GM12878 (cell line): ENCODE data around the gene ADGRL3. TPM values are rescaled to one million over a fixed set of nuclear protein-coding genes. Genes with fewer than 3 reads are reported as not detected.

Source experiments
- ATAC-seq: fragments of 200-7000 bp; cut with Tn5 transposase; 3 replicates; pipeline ENCODE4 v1.9.1; 2020; ENCODE audit warnings: mild to moderate bottlenecking, moderate library complexity
- BruUV-seq: library from RNA; stranded (reverse); fragments of 400-500 nt; replicated peaks from 2 replicates; lab custom pipeline; 2021; lab: Mats Ljungman, UMichigan
- CTCF ChIA-PET: fragments of 300-600 bp; sonication (Branson Sonifier 250); formaldehyde crosslinking; extraction: SDS; loops from one replicate; lab custom pipeline; 2021; ENCODE audit warnings: inconsistent platforms; lab: Yijun Ruan, JAX
- POLR2A ChIA-PET: fragments of 350-600 bp; formaldehyde crosslinking; extraction: SDS; loops from one replicate; lab custom pipeline; 2021; ENCODE audit warnings: inconsistent platforms; lab: Charles Lee
- RAD21 ChIA-PET: fragments of 300-600 bp; sonication (Branson Sonifier 250); formaldehyde crosslinking; loops from one replicate; lab custom pipeline; 2023; ENCODE audit warnings: antibody characterized with exemption; ENCODE audit not compliant: unreplicated experiment; lab: Charles Lee
- SMC1A ChIA-PET: fragments of 300-600 bp; sonication (Branson Sonifier 250); formaldehyde crosslinking; loops from one replicate; lab custom pipeline; 2023; ENCODE audit not compliant: unreplicated experiment, uncharacterized antibody; lab: Charles Lee
- DNase-seq: peaks from one replicate; pipeline ENCODE4 v3.0.0-alpha.2; 2011; ENCODE audit warnings: low read depth, low spot score
- FAIRE-seq: peaks from 3 replicates; lab custom pipeline; 2011; peaks lifted over from hg19 to GRCh38; lab: Jason Lieb, UNC
- H2AFZ ChIP-seq: 2 replicates; pipeline ENCODE4 v1.6.0; 2011; ENCODE audit warnings: low read depth, low read length, control low read depth; ENCODE audit not compliant: control insufficient read depth
- H3K27ac ChIP-seq: 2 replicates; pipeline ENCODE4 v1.5.1; 2011; ENCODE audit warnings: control low read depth; ENCODE audit not compliant: control insufficient read depth, insufficient read depth
- H3K27me3 ChIP-seq, 2 experiments: replicated peaks in 1 of 2; 2 replicates each; pipeline versions ENCODE4 v1.6.0 to v1.6.1; 2011; ENCODE audit warnings: low read length in 1 of 2; ENCODE audit not compliant: control insufficient read depth in 2 of 2, insufficient read depth in 2 of 2
- H3K36me3 ChIP-seq, 2 experiments: 2 replicates each; pipeline ENCODE4 v1.5.1; 2011; ENCODE audit warnings: low read length in 1 of 2; ENCODE audit not compliant: control insufficient read depth in 2 of 2, insufficient read depth in 2 of 2
- H3K4me1 ChIP-seq: 2 replicates; pipeline ENCODE4 v1.6.1; 2011; ENCODE audit warnings: mild to moderate bottlenecking, low read length, moderate library complexity, mixed read lengths; ENCODE audit not compliant: control insufficient read depth, insufficient read depth
- H3K4me2 ChIP-seq: 2 replicates; pipeline ENCODE4 v1.6.0; 2011; ENCODE audit warnings: control low read depth; ENCODE audit not compliant: control insufficient read depth, insufficient read depth
- H3K4me3 ChIP-seq: fragments of 200-600 bp; sonication (generic); 2 replicates; pipeline ENCODE4 v1.5.1; 2016
- H3K79me2 ChIP-seq: 2 replicates; pipeline ENCODE4 v1.6.0; 2011; ENCODE audit warnings: low read length; ENCODE audit not compliant: control insufficient read depth, insufficient read depth
- H3K9ac ChIP-seq: 2 replicates; pipeline ENCODE4 v1.8.0; 2011; ENCODE audit warnings: low read length, control low read depth, mixed read lengths; ENCODE audit not compliant: control insufficient read depth, insufficient read depth
- H3K9me3 ChIP-seq: replicated peaks from 3 replicates; pipeline ENCODE4 v1.5.1; 2011; ENCODE audit warnings: mild to moderate bottlenecking, low read length; ENCODE audit not compliant: control insufficient read depth, insufficient read depth
- H4K20me1 ChIP-seq: 2 replicates; pipeline ENCODE4 v1.6.0; 2011; ENCODE audit not compliant: control insufficient read depth, insufficient read depth
- ASH2L ChIP-seq: fragments of 300-600, 200-600 bp; sonication (generic); IDR thresholded peaks from 2 replicates; pipeline ENCODE4 v1.6.1; 2017; ENCODE audit warnings: low read depth, mild to moderate bottlenecking, borderline replicate concordance
- KDM1A ChIP-seq: fragments of 200-600 bp; sonication (generic); IDR thresholded peaks from 2 replicates; pipeline ENCODE4 v1.6.1; 2016; ENCODE audit warnings: borderline replicate concordance
- PAX5 ChIP-seq: IDR thresholded peaks from 2 replicates; pipeline ENCODE4 v1.6.1; 2011; ENCODE audit warnings: low read depth, low read length, borderline replicate concordance
- SREBF1 ChIP-seq: IDR thresholded peaks from 2 replicates; pipeline ENCODE4 v1.6.1; 2012; ENCODE audit warnings: mild to moderate bottlenecking, low read length
- USF1 ChIP-seq: IDR thresholded peaks from 2 replicates; pipeline ENCODE4 v1.6.1; 2011; ENCODE audit warnings: borderline replicate concordance, low read depth, mild to moderate bottlenecking, moderate library complexity, mixed read lengths, low read length; ENCODE audit not compliant: insufficient read depth; ENCODE audit errors: extremely low read length
- ZNF207 ChIP-seq: fragments of 450-650 bp; IDR thresholded peaks from 2 replicates; pipeline ENCODE4 v1.6.1; 2014; ENCODE audit warnings: antibody characterized with exemption, mild to moderate bottlenecking, borderline replicate concordance
- WGBS: methylation state at CpG from one replicate; pipeline ENCODE4 v1.1.6; 2016; ENCODE audit warnings: low lambda C conversion rate; ENCODE audit not compliant: insufficient replicate concordance, insufficient coverage; ENCODE audit errors: missing lambda C conversion rate; 5-methylcytosine and 5-hydroxymethylcytosine counted together
- in situ Hi-C: fragments of 300-500 bp; cut with MboI; formaldehyde crosslinking; loops from 9 replicates; pipeline ENCODE4 v1.14.3; 2018; ENCODE audit warnings: mixed read lengths
- intact Hi-C: fragments of 100-400 bp; cut with micrococcal nuclease; formaldehyde crosslinking; loops from one replicate; pipeline ENCODE4 v1.14.2; 2022; ENCODE audit not compliant: unreplicated experiment
- polyA plus RNA-seq, 11 experiments: library from polyadenylated mRNA; depleted of rRNA in 4 of 11; unstranded in 6 of 11; stranded (reverse) in 5 of 11; fragments of >200 nt; fragmentation: Nextera tagmentation in 4 of 11; fragmentation: Illumina TruSeq in 1 of 11; extraction: Ambion mirVana in 4 of 11; extraction: Trizol in 1 of 11; gene quantifications; 1 replicate in 1 of 11; 2 replicates in 10 of 11; pipeline versions ENCODE4 v1.2.1 to v1.2.3, GENCODE V29; 2011 to 2016; ENCODE audit warnings: inconsistent platforms in 2 of 11, missing spikeins in 2 of 11, low read depth in 1 of 11
- total RNA-seq, 4 experiments: library from RNA; depleted of rRNA in 3 of 4; stranded (reverse); fragments of >200 nt in 3 of 4; fragmentation: Illumina TruSeq in 1 of 4; extraction: Trizol in 1 of 4; gene quantifications; 2 replicates each; pipeline versions ENCODE4 v1.2.1 to v1.2.3, GENCODE V29; 2013 to 2021
- TF ChIP-seq, protein P1 (sequence below): fragments of 450-650 bp; conservative IDR thresholded peaks from 2 replicates; pipeline ENCODE4 v1.6.1; 2017; ENCODE audit warnings: mild to moderate bottlenecking, moderate library complexity
- TF ChIP-seq, protein P2 (sequence below): IDR thresholded peaks from 2 replicates; pipeline ENCODE4 v1.6.1; 2012; ENCODE audit warnings: improper control_type of control experiment, low read depth, low read length; ENCODE audit not compliant: insufficient replicate concordance
- TF ChIP-seq, protein P3 (sequence below): fragments of 450-650 bp; IDR thresholded peaks from 2 replicates; pipeline ENCODE4 v1.6.1; 2016; ENCODE audit warnings: mild to moderate bottlenecking
- TF ChIP-seq, protein P4 (sequence below): fragments of 450-650 bp; IDR thresholded peaks from 2 replicates; pipeline ENCODE4 v1.6.1; 2017; ENCODE audit warnings: low read depth, mild to moderate bottlenecking, moderate library complexity
- TF ChIP-seq, protein P5 (sequence below): fragments of 450-650 bp; IDR thresholded peaks from 2 replicates; pipeline ENCODE4 v1.6.1; 2016; ENCODE audit warnings: mild to moderate bottlenecking

ADGRL3 gene
- total and polyA plus RNA-seq, 10 of the 15 experiments (the other 5 are each of a cell fraction or from before 2014, with no cell fraction given) = 1.1 TPM; not detected in 9

DNA sequence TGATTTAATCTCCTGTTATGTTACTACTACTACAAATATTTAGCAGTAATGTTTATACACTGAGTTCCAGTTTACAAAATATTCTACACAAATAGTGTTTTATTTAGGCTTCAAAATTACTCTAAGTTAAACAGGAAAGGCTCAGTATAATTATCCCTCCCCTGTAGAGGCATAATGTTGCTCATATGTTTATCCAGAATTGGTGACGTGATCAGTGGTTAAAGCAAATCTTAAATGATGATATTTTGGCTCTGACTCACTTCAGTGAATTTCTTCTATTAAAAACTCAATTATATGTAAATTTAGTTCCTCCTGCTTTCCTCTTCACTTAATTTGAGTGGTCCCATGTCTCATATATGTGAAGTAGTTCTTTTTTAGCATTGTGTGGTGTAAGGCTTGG, 438.5 kb downstream of the ADGRL3 start:
- no peaks in the 10 kb centered on the region for H3K27me3 ChIP-seq
- no peaks in the 10 kb centered on the region for H4K20me1 ChIP-seq
- no peaks in the 10 kb centered on the region for H3K9me3 ChIP-seq
- H2AFZ ChIP-seq = no peak overlapping the region
- WGBS = 30% methylated on average over 1 of the region's 1 CpG
- CTCF ChIA-PET = no interaction called here
- no peak for DNase-seq
- RAD21 ChIA-PET = no interaction called here
- no peak overlapping the region for H3K27ac ChIP-seq
- BruUV-seq = no TSS peak
- no peaks in the 10 kb centered on the region for H3K79me2 ChIP-seq
- intact Hi-C loops = no loop called here
- in situ Hi-C loops = no loop called here
- no peak overlapping the region for H3K4me3 ChIP-seq
- no peak overlapping the region for H3K9ac ChIP-seq
- POLR2A ChIA-PET = no interaction called here
- no peak for FAIRE-seq
- no peak overlapping the region for H3K4me2 ChIP-seq
- SMC1A ChIA-PET = no interaction called here
- no peak for ATAC-seq
- no peaks in the 10 kb centered on the region for H3K36me3 ChIP-seq
- H3K4me1 ChIP-seq = no peaks in the 10 kb centered on the region
- TF ChIP-seq, protein P1, sequence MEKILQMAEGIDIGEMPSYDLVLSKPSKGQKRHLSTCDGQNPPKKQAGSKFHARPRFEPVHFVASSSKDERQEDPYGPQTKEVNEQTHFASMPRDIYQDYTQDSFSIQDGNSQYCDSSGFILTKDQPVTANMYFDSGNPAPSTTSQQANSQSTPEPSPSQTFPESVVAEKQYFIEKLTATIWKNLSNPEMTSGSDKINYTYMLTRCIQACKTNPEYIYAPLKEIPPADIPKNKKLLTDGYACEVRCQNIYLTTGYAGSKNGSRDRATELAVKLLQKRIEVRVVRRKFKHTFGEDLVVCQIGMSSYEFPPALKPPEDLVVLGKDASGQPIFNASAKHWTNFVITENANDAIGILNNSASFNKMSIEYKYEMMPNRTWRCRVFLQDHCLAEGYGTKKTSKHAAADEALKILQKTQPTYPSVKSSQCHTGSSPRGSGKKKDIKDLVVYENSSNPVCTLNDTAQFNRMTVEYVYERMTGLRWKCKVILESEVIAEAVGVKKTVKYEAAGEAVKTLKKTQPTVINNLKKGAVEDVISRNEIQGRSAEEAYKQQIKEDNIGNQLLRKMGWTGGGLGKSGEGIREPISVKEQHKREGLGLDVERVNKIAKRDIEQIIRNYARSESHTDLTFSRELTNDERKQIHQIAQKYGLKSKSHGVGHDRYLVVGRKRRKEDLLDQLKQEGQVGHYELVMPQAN = no peak
- TF ChIP-seq ZNF207 (no peak), SREBF1 (no peak), PAX5 (no peak), KDM1A (no peak), USF1 (no peak), ASH2L (no peak)
- TF ChIP-seq, protein P2, sequence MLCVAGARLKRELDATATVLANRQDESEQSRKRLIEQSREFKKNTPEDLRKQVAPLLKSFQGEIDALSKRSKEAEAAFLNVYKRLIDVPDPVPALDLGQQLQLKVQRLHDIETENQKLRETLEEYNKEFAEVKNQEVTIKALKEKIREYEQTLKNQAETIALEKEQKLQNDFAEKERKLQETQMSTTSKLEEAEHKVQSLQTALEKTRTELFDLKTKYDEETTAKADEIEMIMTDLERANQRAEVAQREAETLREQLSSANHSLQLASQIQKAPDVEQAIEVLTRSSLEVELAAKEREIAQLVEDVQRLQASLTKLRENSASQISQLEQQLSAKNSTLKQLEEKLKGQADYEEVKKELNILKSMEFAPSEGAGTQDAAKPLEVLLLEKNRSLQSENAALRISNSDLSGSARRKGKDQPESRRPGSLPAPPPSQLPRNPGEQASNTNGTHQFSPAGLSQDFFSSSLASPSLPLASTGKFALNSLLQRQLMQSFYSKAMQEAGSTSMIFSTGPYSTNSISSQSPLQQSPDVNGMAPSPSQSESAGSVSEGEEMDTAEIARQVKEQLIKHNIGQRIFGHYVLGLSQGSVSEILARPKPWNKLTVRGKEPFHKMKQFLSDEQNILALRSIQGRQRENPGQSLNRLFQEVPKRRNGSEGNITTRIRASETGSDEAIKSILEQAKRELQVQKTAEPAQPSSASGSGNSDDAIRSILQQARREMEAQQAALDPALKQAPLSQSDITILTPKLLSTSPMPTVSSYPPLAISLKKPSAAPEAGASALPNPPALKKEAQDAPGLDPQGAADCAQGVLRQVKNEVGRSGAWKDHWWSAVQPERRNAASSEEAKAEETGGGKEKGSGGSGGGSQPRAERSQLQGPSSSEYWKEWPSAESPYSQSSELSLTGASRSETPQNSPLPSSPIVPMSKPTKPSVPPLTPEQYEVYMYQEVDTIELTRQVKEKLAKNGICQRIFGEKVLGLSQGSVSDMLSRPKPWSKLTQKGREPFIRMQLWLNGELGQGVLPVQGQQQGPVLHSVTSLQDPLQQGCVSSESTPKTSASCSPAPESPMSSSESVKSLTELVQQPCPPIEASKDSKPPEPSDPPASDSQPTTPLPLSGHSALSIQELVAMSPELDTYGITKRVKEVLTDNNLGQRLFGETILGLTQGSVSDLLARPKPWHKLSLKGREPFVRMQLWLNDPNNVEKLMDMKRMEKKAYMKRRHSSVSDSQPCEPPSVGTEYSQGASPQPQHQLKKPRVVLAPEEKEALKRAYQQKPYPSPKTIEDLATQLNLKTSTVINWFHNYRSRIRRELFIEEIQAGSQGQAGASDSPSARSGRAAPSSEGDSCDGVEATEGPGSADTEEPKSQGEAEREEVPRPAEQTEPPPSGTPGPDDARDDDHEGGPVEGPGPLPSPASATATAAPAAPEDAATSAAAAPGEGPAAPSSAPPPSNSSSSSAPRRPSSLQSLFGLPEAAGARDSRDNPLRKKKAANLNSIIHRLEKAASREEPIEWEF = no peak
- TF ChIP-seq, protein P3, sequence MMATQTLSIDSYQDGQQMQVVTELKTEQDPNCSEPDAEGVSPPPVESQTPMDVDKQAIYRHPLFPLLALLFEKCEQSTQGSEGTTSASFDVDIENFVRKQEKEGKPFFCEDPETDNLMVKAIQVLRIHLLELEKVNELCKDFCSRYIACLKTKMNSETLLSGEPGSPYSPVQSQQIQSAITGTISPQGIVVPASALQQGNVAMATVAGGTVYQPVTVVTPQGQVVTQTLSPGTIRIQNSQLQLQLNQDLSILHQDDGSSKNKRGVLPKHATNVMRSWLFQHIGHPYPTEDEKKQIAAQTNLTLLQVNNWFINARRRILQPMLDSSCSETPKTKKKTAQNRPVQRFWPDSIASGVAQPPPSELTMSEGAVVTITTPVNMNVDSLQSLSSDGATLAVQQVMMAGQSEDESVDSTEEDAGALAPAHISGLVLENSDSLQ = no peak
- TF ChIP-seq, protein P4, sequence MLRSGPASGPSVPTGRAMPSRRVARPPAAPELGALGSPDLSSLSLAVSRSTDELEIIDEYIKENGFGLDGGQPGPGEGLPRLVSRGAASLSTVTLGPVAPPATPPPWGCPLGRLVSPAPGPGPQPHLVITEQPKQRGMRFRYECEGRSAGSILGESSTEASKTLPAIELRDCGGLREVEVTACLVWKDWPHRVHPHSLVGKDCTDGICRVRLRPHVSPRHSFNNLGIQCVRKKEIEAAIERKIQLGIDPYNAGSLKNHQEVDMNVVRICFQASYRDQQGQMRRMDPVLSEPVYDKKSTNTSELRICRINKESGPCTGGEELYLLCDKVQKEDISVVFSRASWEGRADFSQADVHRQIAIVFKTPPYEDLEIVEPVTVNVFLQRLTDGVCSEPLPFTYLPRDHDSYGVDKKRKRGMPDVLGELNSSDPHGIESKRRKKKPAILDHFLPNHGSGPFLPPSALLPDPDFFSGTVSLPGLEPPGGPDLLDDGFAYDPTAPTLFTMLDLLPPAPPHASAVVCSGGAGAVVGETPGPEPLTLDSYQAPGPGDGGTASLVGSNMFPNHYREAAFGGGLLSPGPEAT = no peak
- TF ChIP-seq, protein P5, sequence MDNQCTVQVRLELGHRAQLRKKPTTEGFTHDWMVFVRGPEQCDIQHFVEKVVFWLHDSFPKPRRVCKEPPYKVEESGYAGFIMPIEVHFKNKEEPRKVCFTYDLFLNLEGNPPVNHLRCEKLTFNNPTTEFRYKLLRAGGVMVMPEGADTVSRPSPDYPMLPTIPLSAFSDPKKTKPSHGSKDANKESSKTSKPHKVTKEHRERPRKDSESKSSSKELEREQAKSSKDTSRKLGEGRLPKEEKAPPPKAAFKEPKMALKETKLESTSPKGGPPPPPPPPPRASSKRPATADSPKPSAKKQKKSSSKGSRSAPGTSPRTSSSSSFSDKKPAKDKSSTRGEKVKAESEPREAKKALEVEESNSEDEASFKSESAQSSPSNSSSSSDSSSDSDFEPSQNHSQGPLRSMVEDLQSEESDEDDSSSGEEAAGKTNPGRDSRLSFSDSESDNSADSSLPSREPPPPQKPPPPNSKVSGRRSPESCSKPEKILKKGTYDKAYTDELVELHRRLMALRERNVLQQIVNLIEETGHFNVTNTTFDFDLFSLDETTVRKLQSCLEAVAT = no peak
